GM12878 (cell line): ENCODE measurements around the gene MFAP2. TPM values are rescaled to one million over a fixed set of nuclear protein-coding genes. Genes with fewer than 3 reads are reported as not detected.

Experiments
- ATAC-seq: fragments of 200-7000 bp; cut with Tn5 transposase; 3 replicates; pipeline ENCODE4 v1.9.1; 2020; ENCODE audit warnings: mild to moderate bottlenecking, moderate library complexity
- BruUV-seq: library from RNA; stranded (reverse); fragments of 400-500 nt; replicated peaks from 2 replicates; lab custom pipeline; 2021; lab: Mats Ljungman, UMichigan
- CTCF ChIA-PET: fragments of 300-600 bp; sonication (Branson Sonifier 250); formaldehyde crosslinking; extraction: SDS; loops from one replicate; lab custom pipeline; 2021; ENCODE audit warnings: inconsistent platforms; lab: Yijun Ruan, JAX
- POLR2A ChIA-PET: fragments of 350-600 bp; formaldehyde crosslinking; extraction: SDS; loops from one replicate; lab custom pipeline; 2021; ENCODE audit warnings: inconsistent platforms; lab: Charles Lee
- RAD21 ChIA-PET: fragments of 300-600 bp; sonication (Branson Sonifier 250); formaldehyde crosslinking; loops from one replicate; lab custom pipeline; 2023; ENCODE audit warnings: antibody characterized with exemption; ENCODE audit not compliant: unreplicated experiment; lab: Charles Lee
- SMC1A ChIA-PET: fragments of 300-600 bp; sonication (Branson Sonifier 250); formaldehyde crosslinking; loops from one replicate; lab custom pipeline; 2023; ENCODE audit not compliant: unreplicated experiment, uncharacterized antibody; lab: Charles Lee
- DNase-seq: peaks from one replicate; pipeline ENCODE4 v3.0.0-alpha.2; 2011; ENCODE audit warnings: low read depth, low spot score
- FAIRE-seq: peaks from 3 replicates; lab custom pipeline; 2011; peaks lifted over from hg19 to GRCh38; lab: Jason Lieb, UNC
- H2AFZ ChIP-seq: 2 replicates; pipeline ENCODE4 v1.6.0; 2011; ENCODE audit warnings: low read depth, low read length, control low read depth; ENCODE audit not compliant: control insufficient read depth
- H3K27ac ChIP-seq: 2 replicates; pipeline ENCODE4 v1.5.1; 2011; ENCODE audit warnings: control low read depth; ENCODE audit not compliant: control insufficient read depth, insufficient read depth
- H3K27me3 ChIP-seq, 2 experiments: replicated peaks in 1 of 2; 2 replicates each; pipeline versions ENCODE4 v1.6.0 to v1.6.1; 2011; ENCODE audit warnings: low read length in 1 of 2; ENCODE audit not compliant: control insufficient read depth in 2 of 2, insufficient read depth in 2 of 2
- H3K36me3 ChIP-seq, 2 experiments: 2 replicates each; pipeline ENCODE4 v1.5.1; 2011; ENCODE audit warnings: low read length in 1 of 2; ENCODE audit not compliant: control insufficient read depth in 2 of 2, insufficient read depth in 2 of 2
- H3K4me1 ChIP-seq: 2 replicates; pipeline ENCODE4 v1.6.1; 2011; ENCODE audit warnings: mild to moderate bottlenecking, low read length, moderate library complexity, mixed read lengths; ENCODE audit not compliant: control insufficient read depth, insufficient read depth
- H3K4me2 ChIP-seq: 2 replicates; pipeline ENCODE4 v1.6.0; 2011; ENCODE audit warnings: control low read depth; ENCODE audit not compliant: control insufficient read depth, insufficient read depth
- H3K4me3 ChIP-seq: fragments of 200-600 bp; sonication (generic); 2 replicates; pipeline ENCODE4 v1.5.1; 2016
- H3K79me2 ChIP-seq: 2 replicates; pipeline ENCODE4 v1.6.0; 2011; ENCODE audit warnings: low read length; ENCODE audit not compliant: control insufficient read depth, insufficient read depth
- H3K9ac ChIP-seq: 2 replicates; pipeline ENCODE4 v1.8.0; 2011; ENCODE audit warnings: low read length, control low read depth, mixed read lengths; ENCODE audit not compliant: control insufficient read depth, insufficient read depth
- H3K9me3 ChIP-seq: replicated peaks from 3 replicates; pipeline ENCODE4 v1.5.1; 2011; ENCODE audit warnings: mild to moderate bottlenecking, low read length; ENCODE audit not compliant: control insufficient read depth, insufficient read depth
- H4K20me1 ChIP-seq: 2 replicates; pipeline ENCODE4 v1.6.0; 2011; ENCODE audit not compliant: control insufficient read depth, insufficient read depth
- CBFB ChIP-seq: IDR thresholded peaks from 2 replicates; pipeline ENCODE4 v1.6.1; 2016; ENCODE audit warnings: antibody characterized with exemption, low read depth
- CREM ChIP-seq: IDR thresholded peaks from 2 replicates; pipeline ENCODE4 v1.6.1; 2014; ENCODE audit warnings: antibody characterized with exemption, low read depth
- CTCF ChIP-seq, 3 experiments: IDR thresholded peaks in 2 of 3; conservative IDR thresholded peaks in 1 of 3; 2 replicates each; pipeline ENCODE4 v1.5.1; 2011; ENCODE audit warnings: low read depth in 3 of 3, low read length in 3 of 3, mild to moderate bottlenecking in 3 of 3, control low read depth in 2 of 3, moderate library complexity in 2 of 3, inconsistent platforms in 1 of 3, mixed read lengths in 1 of 3; ENCODE audit not compliant: control insufficient read depth in 2 of 3, insufficient read depth in 1 of 3; ENCODE audit errors: extremely low read depth in 1 of 3
- NR2F1 ChIP-seq: fragments of 450-650 bp; conservative IDR thresholded peaks from 2 replicates; pipeline ENCODE4 v1.6.1; 2017; ENCODE audit warnings: mild to moderate bottlenecking
- WGBS: methylation state at CpG from one replicate; pipeline ENCODE4 v1.1.6; 2016; ENCODE audit warnings: low lambda C conversion rate; ENCODE audit not compliant: insufficient replicate concordance, insufficient coverage; ENCODE audit errors: missing lambda C conversion rate; 5-methylcytosine and 5-hydroxymethylcytosine counted together
- in situ Hi-C: fragments of 300-500 bp; cut with MboI; formaldehyde crosslinking; loops from 9 replicates; pipeline ENCODE4 v1.14.3; 2018; ENCODE audit warnings: mixed read lengths
- intact Hi-C: fragments of 100-400 bp; cut with micrococcal nuclease; formaldehyde crosslinking; loops from one replicate; pipeline ENCODE4 v1.14.2; 2022; ENCODE audit not compliant: unreplicated experiment
- polyA plus RNA-seq, 11 experiments: library from polyadenylated mRNA; depleted of rRNA in 4 of 11; unstranded in 6 of 11; stranded (reverse) in 5 of 11; fragments of >200 nt; fragmentation: Nextera tagmentation in 4 of 11; fragmentation: Illumina TruSeq in 1 of 11; extraction: Ambion mirVana in 4 of 11; extraction: Trizol in 1 of 11; gene quantifications; 1 replicate in 1 of 11; 2 replicates in 10 of 11; pipeline versions ENCODE4 v1.2.1 to v1.2.3, GENCODE V29; 2011 to 2016; ENCODE audit warnings: inconsistent platforms in 2 of 11, missing spikeins in 2 of 11, low read depth in 1 of 11
- total RNA-seq, 4 experiments: library from RNA; depleted of rRNA in 3 of 4; stranded (reverse); fragments of >200 nt in 3 of 4; fragmentation: Illumina TruSeq in 1 of 4; extraction: Trizol in 1 of 4; gene quantifications; 2 replicates each; pipeline versions ENCODE4 v1.2.1 to v1.2.3, GENCODE V29; 2013 to 2021

Gene MFAP2
- total and polyA plus RNA-seq, 10 of the 15 experiments (the other 5 are each of a cell fraction or from before 2014, with no cell fraction given): 0.16 TPM; not detected in 9

- TF ChIP-seq CBFB (no peak), CREM (no peak)
Measured at GRCh38 chr1:17001760-17002523, 21.5 kb upstream of the MFAP2 start (continued).

- Histone ChIP-seq H3K9ac (no peak overlapping the region), H3K79me2 (no peaks in the 10 kb centered on the region), H2AFZ (no peak overlapping the region), H3K9me3 (no peaks in the 10 kb centered on the region), H3K36me3 (peaks cover 0 to 3% of the 10 kb centered on the region in 2 experiments; a peak in 2 of 4 replicates), H3K4me3 (no peak overlapping the region)
- no peak for ATAC-seq
- in situ Hi-C loops: no loop called here
- no peak for FAIRE-seq
- no TSS peak for BruUV-seq
- ChIA-PET POLR2A (interaction anchor here (0.6 kb wide), 2 partner anchors 383 to 778 kb away, joined by 3 to 6 read pairs; no protein-coding TSS in a partner anchor), CTCF (interaction anchor here (1.0 kb wide), 1 partner anchor 21 kb away, joined by 3 read pairs; no protein-coding TSS in a partner anchor), RAD21 (no interaction called here), SMC1A (no interaction called here)
- intact Hi-C loops: no loop called here
- 88% methylated on average over 4 of the region's 8 CpGs for WGBS
- TF ChIP-seq CTCF (IDR thresholded peaks at IDR 0.05 in 2 of 3, conservative IDR thresholded peaks at IDR 0.05 in 1 of 3; ENCODE audit: control insufficient read depth in 2 of 3, extremely low read depth in 1 of 3, insufficient read depth in 1 of 3, low read depth in 3 of 3, low read length in 3 of 3): 0 out of 6 replicates have a peak, but pooled peaks of 1 of the 3 experiments have one; percentile 13
- TF ChIP-seq NR2F1: no peak
- TF ChIP-seq, all 136 proteins: peak for 1
- H3K4me2 ChIP-seq: no peak overlapping the region
- H3K27me3 ChIP-seq: no peaks in the 10 kb centered on the region
- no peaks in the 10 kb centered on the region for H4K20me1 ChIP-seq
- H3K4me1 ChIP-seq: no peaks in the 10 kb centered on the region
- DNase-seq: no peak
- H3K27ac ChIP-seq: no peak overlapping the region
Measured at GRCh38 chr1:16999863-17000262, 19.4 kb upstream of the MFAP2 start.
